ENCODE data around the gene ABTB2. TPM values are rescaled to one million over a fixed set of nuclear protein-coding genes. Genes with fewer than 3 reads are reported as not detected.

The ABTB2 gene
- total RNA-seq, 2 experiments from 2014 or later = 0.06 to 0.09 TPM

DNA sequence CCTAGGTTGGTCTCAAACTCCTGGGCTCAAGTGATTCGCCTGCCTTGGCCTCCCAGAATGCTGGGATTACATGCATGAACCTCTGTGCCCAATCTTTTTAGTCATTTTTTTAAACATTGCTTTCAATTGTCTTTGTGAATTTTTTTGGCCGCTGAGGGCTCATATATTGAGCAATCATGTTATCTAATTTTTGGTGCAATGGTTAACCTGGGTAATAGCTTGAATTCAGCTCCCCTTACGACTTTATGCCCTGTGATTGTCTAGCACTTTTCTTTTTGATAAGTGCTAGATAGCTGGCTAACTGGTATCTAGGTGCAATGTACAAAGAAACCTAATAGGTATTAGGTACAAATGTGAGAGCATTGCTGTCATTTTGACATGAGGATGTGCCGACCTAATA, 45.6 kb upstream of the ABTB2 start:
- no peak for DNase-seq (ENCODE audit: low spot score)
- no peak overlapping the region for H3K27ac ChIP-seq (ENCODE audit: low read depth, low read length, poor library complexity, severe bottlenecking)
- H3K9me3 ChIP-seq (ENCODE audit: low read length) = no peaks in the 10 kb centered on the region
- ChIA-PET POLR2A (interaction anchor here (0.6 to 1.0 kb wide), 2 partner anchors 12 to 1682 kb away, joined by 3 read pairs; no protein-coding TSS in a partner anchor), CTCF (ENCODE audit: unreplicated experiment) (no interaction called here)
- no peak overlapping the region for H3K4me2 ChIP-seq (ENCODE audit: low read length)
- intact Hi-C loops (cut with micrococcal nuclease; ENCODE audit: unreplicated experiment) = no loop called here
- no peaks in the 10 kb centered on the region for H4K20me1 ChIP-seq (ENCODE audit: insufficient read depth, low read length)
- no peaks in the 10 kb centered on the region for H3K36me3 ChIP-seq (ENCODE audit: insufficient read depth, low read length)
- no peaks in the 10 kb centered on the region for H3K79me2 ChIP-seq (ENCODE audit: insufficient read depth, low read depth, low read length)
- no TSS peak for BruUV-seq (replicated peaks)
- H3K4me1 ChIP-seq (ENCODE audit: insufficient read depth, low read length, poor library complexity, severe bottlenecking) = no peaks in the 10 kb centered on the region
- H2AFZ ChIP-seq (ENCODE audit: low read length) = no peak overlapping the region
- TF ChIP-seq EZH2phosphoT487 (IDR thresholded peaks at IDR 0.05; ENCODE audit: borderline replicate concordance, low read depth, low read length) = no peak
- TF ChIP-seq CTCF (conservative IDR thresholded peaks at IDR 0.05; ENCODE audit: low read length) = no peak
- no peaks in the 10 kb centered on the region for H3K9me2 ChIP-seq (ENCODE audit: insufficient read depth, low read length)
- no peak overlapping the region for H3K4me3 ChIP-seq (ENCODE audit: low read depth, low read length, poor library complexity, severe bottlenecking)

DNA sequence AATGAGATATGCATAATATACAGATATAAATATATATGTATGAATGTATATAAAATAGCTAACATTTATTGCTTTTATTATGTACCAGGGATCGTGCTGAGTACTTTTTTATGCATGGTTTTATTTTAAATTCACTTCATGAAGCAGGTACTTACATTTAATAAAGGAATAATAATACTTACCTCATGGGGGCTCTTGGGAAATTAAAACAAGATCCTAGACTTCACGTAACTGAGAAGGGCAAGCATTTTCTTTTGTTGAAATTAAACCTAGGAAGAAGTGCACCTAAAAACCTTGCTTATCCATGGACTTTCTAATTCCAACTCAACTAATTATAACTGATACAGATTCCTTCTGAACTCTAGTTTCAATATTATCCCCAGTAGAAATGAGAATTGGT, 40.0 kb upstream of the ABTB2 start:
- H3K27ac ChIP-seq (ENCODE audit: low read depth, low read length, poor library complexity, severe bottlenecking) = no peak overlapping the region
- ChIA-PET CTCF (ENCODE audit: unreplicated experiment) (no interaction called here), POLR2A (interaction anchor here (0.6 kb wide), 1 partner anchor 808 kb away, joined by 3 read pairs; no protein-coding TSS in a partner anchor)
- no peaks in the 10 kb centered on the region for H4K20me1 ChIP-seq (ENCODE audit: insufficient read depth, low read length)
- intact Hi-C loops (cut with micrococcal nuclease; ENCODE audit: unreplicated experiment) = no loop called here
- no peak overlapping the region for H3K4me3 ChIP-seq (ENCODE audit: low read depth, low read length, poor library complexity, severe bottlenecking)
- no peak for DNase-seq (ENCODE audit: low spot score)
- no peak overlapping the region for H3K4me2 ChIP-seq (ENCODE audit: low read length)
- H3K9me3 ChIP-seq (ENCODE audit: low read length) = no peaks in the 10 kb centered on the region
- no peaks in the 10 kb centered on the region for H3K79me2 ChIP-seq (ENCODE audit: insufficient read depth, low read depth, low read length)
- TF ChIP-seq EZH2phosphoT487 (IDR thresholded peaks at IDR 0.05; ENCODE audit: borderline replicate concordance, low read depth, low read length) (no peak), CTCF (conservative IDR thresholded peaks at IDR 0.05; ENCODE audit: low read length) (no peak)
- no peak overlapping the region for H2AFZ ChIP-seq (ENCODE audit: low read length)
- H3K4me1 ChIP-seq (ENCODE audit: insufficient read depth, low read length, poor library complexity, severe bottlenecking) = no peaks in the 10 kb centered on the region
- BruUV-seq (replicated peaks) = no TSS peak
- H3K9me2 ChIP-seq (ENCODE audit: insufficient read depth, low read length) = no peaks in the 10 kb centered on the region
- no peaks in the 10 kb centered on the region for H3K36me3 ChIP-seq (ENCODE audit: insufficient read depth, low read length)

- CTCF ChIA-PET (ENCODE audit: unreplicated experiment) = no interaction called here
These were observed 39.3 kb upstream of the ABTB2 start for GRCh38 chr11:34397120-34397519.

More at GRCh38 chr11:34397120-34397519, 39.3 kb upstream of the ABTB2 start:
- POLR2A ChIA-PET = no interaction called here
- intact Hi-C loops (cut with micrococcal nuclease; ENCODE audit: unreplicated experiment) = no loop called here
- Histone ChIP-seq H3K27ac (ENCODE audit: low read depth, low read length, poor library complexity, severe bottlenecking) (no peak overlapping the region), H2AFZ (ENCODE audit: low read length) (no peak overlapping the region), H3K9me3 (ENCODE audit: low read length) (no peaks in the 10 kb centered on the region), H3K79me2 (ENCODE audit: insufficient read depth, low read depth, low read length) (no peaks in the 10 kb centered on the region), H3K4me1 (ENCODE audit: insufficient read depth, low read length, poor library complexity, severe bottlenecking) (no peaks in the 10 kb centered on the region), H3K36me3 (ENCODE audit: insufficient read depth, low read length) (no peaks in the 10 kb centered on the region), H4K20me1 (ENCODE audit: insufficient read depth, low read length) (no peaks in the 10 kb centered on the region), H3K9me2 (ENCODE audit: insufficient read depth, low read length) (no peaks in the 10 kb centered on the region), H3K4me2 (ENCODE audit: low read length) (no peak overlapping the region), H3K4me3 (ENCODE audit: low read depth, low read length, poor library complexity, severe bottlenecking) (no peak overlapping the region)
- no peak for TF ChIP-seq CTCF (conservative IDR thresholded peaks at IDR 0.05; ENCODE audit: low read length)
- no peak for TF ChIP-seq EZH2phosphoT487 (IDR thresholded peaks at IDR 0.05; ENCODE audit: borderline replicate concordance, low read depth, low read length)
- no peak for DNase-seq (ENCODE audit: low spot score)
- BruUV-seq (replicated peaks) = no TSS peak
